ENCODE data around the gene ZNF267.
"Not testable (repeated sequence)": the region's sequence is repeated elsewhere in the genome, so short reads cannot be mapped to it uniquely, and the experiment has no call there.

ZNF267 gene

GRCh38 chr16:31879937-31880321, 6.3 kb downstream of the ZNF267 start:
- no peak for DNase-seq

GRCh38 chr16:31880322-31880979, 6.8 kb downstream of the ZNF267 start:
- peak; percentile 64 to 82 (median 76) for DNase-seq

- DNase-seq, result no peak
These were observed 12.6 kb downstream of the ZNF267 start for GRCh38 chr16:31886227-31886626.

- DNase-seq, result no peak
These were observed 15.1 kb downstream of the ZNF267 start for GRCh38 chr16:31888735-31889134.

- not testable (repeated sequence) for DNase-seq
These were observed 18.5 kb downstream of the ZNF267 start for GRCh38 chr16:31892111-31892510.

GRCh38 chr16:31893824-31894223, 20.2 kb downstream of the ZNF267 start:
- DNase-seq, result no peak

GRCh38 chr16:31897283-31897682, 23.7 kb downstream of the ZNF267 start:
- no peak for DNase-seq

- no peak for DNase-seq
These were observed 25.9 kb downstream of the ZNF267 start for GRCh38 chr16:31899505-31899904.

GRCh38 chr16:31904571-31904970, 31.0 kb downstream of the ZNF267 start:
- not testable (repeated sequence) for DNase-seq

- DNase-seq, result no peak
These were observed 40.1 kb downstream of the ZNF267 start for GRCh38 chr16:31913668-31914067.

- DNase-seq, result peak in 1 of 4 experiments; percentile 22
These were observed 42.5 kb downstream of the ZNF267 start for GRCh38 chr16:31916056-31916488.

GRCh38 chr16:31920373-31920772, 46.8 kb downstream of the ZNF267 start:
- no peak for DNase-seq

GRCh38 chr16:31951806-31952205, 78.2 kb downstream of the ZNF267 start:
- not testable (repeated sequence) for DNase-seq

- DNase-seq, result not testable (repeated sequence)
These were observed 78.6 kb downstream of the ZNF267 start for GRCh38 chr16:31952206-31952605.

- peak in 1 of 4 experiments; percentile 8 for DNase-seq
These were observed 82.6 kb downstream of the ZNF267 start for GRCh38 chr16:31956221-31956620.

GRCh38 chr16:31960186-31960910, 86.7 kb downstream of the ZNF267 start:
- DNase-seq, result not testable (repeated sequence)
